Astrocyte of the cerebellum (primary cell): Measurements from ENCODE around the gene TLX2.

Experiments
- DNase-seq: peaks from one replicate; pipeline ENCODE4 v3.0.0-alpha.2; 2011; ENCODE audit warnings: low read depth
- H3K4me3 ChIP-seq: 2 replicates; pipeline ENCODE4 v1.5.1; 2011; ENCODE audit warnings: mild to moderate bottlenecking, low read depth, low read length, moderate library complexity
- CTCF ChIP-seq: IDR thresholded peaks from 2 replicates; pipeline ENCODE4 v1.5.1; 2012; ENCODE audit warnings: low read length, low read depth, moderate library complexity, mild to moderate bottlenecking; ENCODE audit errors: missing control alignments
- in situ Hi-C: cut with HindIII; loops from 2 replicates; pipeline ENCODE4 v1.10.0; 2017; ENCODE audit warnings: low sequenced_read_pairs

The TLX2 gene

GRCh38 chr2:74529357-74530238 lies 15.3 kb downstream of the TLX2 start, which contains the start of the genes AUP1 and HTRA2:
Gene AUP1, minus strand, starts transcription at chr2:74529706. Its CDS starts 77 bp downstream, at chr2:74529629.
Gene HTRA2, plus strand, starts transcription at chr2:74529933. Its CDS starts 74 bp downstream, at chr2:74530007.
- DNase-seq: peak; percentile 99
- no peak for TF ChIP-seq CTCF
- H3K4me3 ChIP-seq: peak within 1 kb of the TSS; percentile 99
- in situ Hi-C loops: loop anchor here (5.0 kb wide), 1 partner anchor 92 kb away; no protein-coding TSS in a partner anchor

GRCh38 chr2:74530239-74531187 lies 16.3 kb downstream of the TLX2 start:
- DNase-seq: no peak
- TF ChIP-seq CTCF: no peak
- in situ Hi-C loops: no loop called here
- peak overlapping the region; percentile 99 for H3K4me3 ChIP-seq

GRCh38 chr2:74531666-74532065 lies 17.4 kb downstream of the TLX2 start:
- in situ Hi-C loops: no loop called here
- no peak for DNase-seq
- no peak overlapping the region for H3K4me3 ChIP-seq
- TF ChIP-seq CTCF: no peak

GRCh38 chr2:74532222-74532621 lies 18.0 kb downstream of the TLX2 start:
- DNase-seq: no peak
- TF ChIP-seq CTCF: no peak
- in situ Hi-C loops: no loop called here
- H3K4me3 ChIP-seq: no peak overlapping the region

GRCh38 chr2:74533464-74533863 lies 19.2 kb downstream of the TLX2 start:
- no peak for DNase-seq
- in situ Hi-C loops: no loop called here
- no peak overlapping the region for H3K4me3 ChIP-seq
- TF ChIP-seq CTCF: no peak

GRCh38 chr2:74534411-74534810 lies 20.2 kb downstream of the TLX2 start:
- in situ Hi-C loops: no loop called here
- no peak for DNase-seq
- no peak for TF ChIP-seq CTCF
- no peak overlapping the region for H3K4me3 ChIP-seq
